LNCaP clone FGC (cell line): Measurements from ENCODE around the gene RFC3.

ENCODE experiments used
- DNase-seq: peaks from one replicate; pipeline ENCODE4 v3.0.0-alpha.2; 2011; ENCODE audit warnings: low read depth
- H3K4me3 ChIP-seq: 2 replicates; pipeline ENCODE4 v1.5.1; 2011; ENCODE audit warnings: mild to moderate bottlenecking, low read depth, low read length, control low read depth
- CTCF ChIP-seq: IDR thresholded peaks from 2 replicates; pipeline ENCODE4 v1.5.1; 2012; ENCODE audit warnings: mild to moderate bottlenecking; ENCODE audit not compliant: control insufficient read depth, insufficient read depth; ENCODE audit errors: extremely low read depth

Gene RFC3

GRCh38 chr13:33865945-33866344, 48.0 kb downstream of the RFC3 start:
- no peak for DNase-seq
- H3K4me3 ChIP-seq = no peak overlapping the region
- TF ChIP-seq CTCF = no peak

- no peak for TF ChIP-seq CTCF
Measured at GRCh38 chr13:33867472-33867871, 49.5 kb downstream of the RFC3 start.

GRCh38 chr13:33868343-33868994, 50.5 kb downstream of the RFC3 start:
- no peak for DNase-seq
- no peak overlapping the region for H3K4me3 ChIP-seq
- TF ChIP-seq CTCF = no peak

More at GRCh38 chr13:33867472-33867871, 49.5 kb downstream of the RFC3 start:
- no peak overlapping the region for H3K4me3 ChIP-seq
- no peak for DNase-seq

GRCh38 chr13:33869005-33869404, 51.1 kb downstream of the RFC3 start:
- no peak overlapping the region for H3K4me3 ChIP-seq
- no peak for DNase-seq
- no peak for TF ChIP-seq CTCF

GRCh38 chr13:33870046-33870668, 52.2 kb downstream of the RFC3 start:
- H3K4me3 ChIP-seq = no peak overlapping the region
- peak; percentile 51 for DNase-seq
- no peak for TF ChIP-seq CTCF

- H3K4me3 ChIP-seq = no peak overlapping the region
- DNase-seq = no peak
- no peak for TF ChIP-seq CTCF
Measured at GRCh38 chr13:33871207-33872004, 53.5 kb downstream of the RFC3 start.
